Endodermal cell (in vitro differentiated cells): ENCODE data around the gene MAPK1. TPM values are rescaled to one million over a fixed set of nuclear protein-coding genes. Genes with fewer than 3 reads are reported as not detected.

ENCODE experiments used
- DNase-seq: peaks from one replicate; pipeline ENCODE4 v3.0.0-alpha.2; 2017
- H3K27ac ChIP-seq: 2 replicates; pipeline ENCODE4 v1.5.1; 2013; ENCODE audit warnings: mild to moderate bottlenecking, low read depth, low read length, moderate library complexity
- H3K27me3 ChIP-seq: 2 replicates; pipeline ENCODE4 v1.6.1; 2013; ENCODE audit warnings: mild to moderate bottlenecking, low read length, moderate library complexity; ENCODE audit not compliant: insufficient read depth, control insufficient read depth, poor library complexity, severe bottlenecking
- H3K36me3 ChIP-seq: 2 replicates; pipeline ENCODE4 v1.7.0; 2013; ENCODE audit warnings: mild to moderate bottlenecking, low read length, moderate library complexity; ENCODE audit not compliant: control insufficient read depth, insufficient read depth
- H3K4me1 ChIP-seq: one replicate; pipeline ENCODE4 v1.7.0; 2013; ENCODE audit warnings: low read length; ENCODE audit not compliant: control insufficient read depth, insufficient read depth
- H3K4me3 ChIP-seq: 2 replicates; pipeline ENCODE4 v1.5.1; 2013; ENCODE audit warnings: mild to moderate bottlenecking, low read length, moderate library complexity
- H3K9ac ChIP-seq: 2 replicates; pipeline ENCODE4 v1.6.1; 2013; ENCODE audit warnings: mild to moderate bottlenecking, low read length, moderate library complexity; ENCODE audit not compliant: poor library complexity, severe bottlenecking; ENCODE audit errors: extremely low read depth
- H3K9me3 ChIP-seq: 2 replicates; pipeline ENCODE4 v1.6.1; 2013; ENCODE audit warnings: mild to moderate bottlenecking, low read length, moderate library complexity; ENCODE audit not compliant: control insufficient read depth
- H3K27ac Mint-ChIP-seq: 2 replicates; pipeline ENCODE4 v1.8.0; 2020; ENCODE audit warnings: mixed read lengths
- H3K27me3 Mint-ChIP-seq: 2 replicates; pipeline ENCODE4 v1.8.0; 2021; ENCODE audit warnings: mild to moderate bottlenecking, mixed read lengths; ENCODE audit not compliant: insufficient read depth
- H3K36me3 Mint-ChIP-seq: 2 replicates; pipeline ENCODE4 v1.8.0; 2020; ENCODE audit warnings: low read depth, mixed read lengths
- H3K4me1 Mint-ChIP-seq: 2 replicates; pipeline ENCODE4 v1.8.0; 2020; ENCODE audit warnings: mixed read lengths
- H3K4me3 Mint-ChIP-seq: 2 replicates; pipeline ENCODE4 v1.8.0; 2020; ENCODE audit warnings: mild to moderate bottlenecking, moderate library complexity, mixed read lengths
- H3K9me3 Mint-ChIP-seq: 2 replicates; pipeline ENCODE4 v1.8.0; 2020; ENCODE audit warnings: mild to moderate bottlenecking, mixed read lengths
- WGBS, 2 experiments: methylation state at CpG; one replicate each; pipeline versions ENCODE4 v1.1.5 to v1.1.7; 2013; ENCODE audit warnings: missing lambda C conversion rate in 2 of 2, mixed read lengths in 1 of 2; ENCODE audit not compliant: insufficient coverage in 1 of 2, insufficient read length in 1 of 2; 5-methylcytosine and 5-hydroxymethylcytosine counted together
- total RNA-seq, 2 donors: library from RNA; stranded (reverse); fragmentation: NEBNext Ultra II Directional in 1 of 2; extraction: Animal tissue kit (Norgen Biotek cat#: 25700) in 1 of 2; gene quantifications; 2 replicates in 1 of 2; 3 replicates in 1 of 2; pipeline ENCODE4 v1.2.1, GENCODE V29; 2021
- TF ChIP-seq, protein P1 (sequence below): fragments of 200-600 bp; sonication (generic); conservative IDR thresholded peaks from 2 replicates; pipeline ENCODE4 v1.5.0; 2021; ENCODE audit warnings: antibody characterized with exemption, mild to moderate bottlenecking

MAPK1 gene
- total RNA-seq, 2 donors from 2014 or later: 76.8 to 78.6 TPM

DNA sequence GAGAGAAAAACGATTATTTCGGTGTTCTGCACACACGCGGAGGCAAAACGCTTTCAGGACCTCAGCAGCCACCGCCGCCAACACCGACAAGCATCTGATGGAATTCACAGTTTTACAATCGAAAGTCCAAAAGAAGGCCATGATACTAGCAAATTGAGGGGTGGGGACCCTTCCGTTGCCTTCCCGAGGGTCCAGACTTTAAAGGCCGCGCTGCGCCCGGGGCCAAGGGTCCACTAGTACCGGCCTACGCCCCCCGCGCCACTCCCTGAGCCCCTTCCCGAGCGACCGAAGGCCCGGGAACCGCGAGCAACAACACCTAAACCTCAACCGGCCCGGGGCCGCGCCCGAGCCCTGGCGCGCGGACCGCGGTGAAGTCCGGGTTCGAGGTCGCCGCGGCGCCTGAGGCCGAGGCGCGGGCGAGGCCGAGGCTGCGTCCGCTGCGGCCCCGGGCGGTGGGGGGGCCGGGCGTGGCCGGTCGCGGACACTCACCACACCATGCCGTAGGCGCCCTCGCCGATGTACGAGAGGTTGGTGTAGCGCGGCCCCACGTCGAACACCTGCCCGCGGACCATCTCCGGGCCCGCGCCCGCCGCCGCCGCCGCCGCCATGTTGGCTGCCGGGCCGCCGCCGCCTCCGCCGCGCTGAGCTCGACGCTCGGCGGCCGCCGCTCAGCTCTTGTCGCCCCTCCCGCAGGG lies 465 bp downstream of the MAPK1 start:
- 0 to 1% methylated on average over 23 to 91 of the region's 91 CpGs for WGBS, 2 experiments
- Histone ChIP-seq H3K4me1 (peaks cover 3% of the 10 kb centered on the region), H3K4me3 (peak overlapping the region; percentile 91), H3K9ac (peak overlapping the region; percentile 87), H3K36me3 (peaks cover 5% of the 10 kb centered on the region), H3K27me3 (no peaks in the 10 kb centered on the region), H3K9me3 (no peaks in the 10 kb centered on the region), H3K27ac (no peak overlapping the region)
- H3K4me3 Mint-ChIP-seq: peak overlapping the region; percentile 94
- peak; percentile 63 for DNase-seq
- no peaks in the 10 kb centered on the region for H3K9me3 Mint-ChIP-seq
- H3K27ac Mint-ChIP-seq: peak overlapping the region; percentile 94
- TF ChIP-seq, protein P1, sequence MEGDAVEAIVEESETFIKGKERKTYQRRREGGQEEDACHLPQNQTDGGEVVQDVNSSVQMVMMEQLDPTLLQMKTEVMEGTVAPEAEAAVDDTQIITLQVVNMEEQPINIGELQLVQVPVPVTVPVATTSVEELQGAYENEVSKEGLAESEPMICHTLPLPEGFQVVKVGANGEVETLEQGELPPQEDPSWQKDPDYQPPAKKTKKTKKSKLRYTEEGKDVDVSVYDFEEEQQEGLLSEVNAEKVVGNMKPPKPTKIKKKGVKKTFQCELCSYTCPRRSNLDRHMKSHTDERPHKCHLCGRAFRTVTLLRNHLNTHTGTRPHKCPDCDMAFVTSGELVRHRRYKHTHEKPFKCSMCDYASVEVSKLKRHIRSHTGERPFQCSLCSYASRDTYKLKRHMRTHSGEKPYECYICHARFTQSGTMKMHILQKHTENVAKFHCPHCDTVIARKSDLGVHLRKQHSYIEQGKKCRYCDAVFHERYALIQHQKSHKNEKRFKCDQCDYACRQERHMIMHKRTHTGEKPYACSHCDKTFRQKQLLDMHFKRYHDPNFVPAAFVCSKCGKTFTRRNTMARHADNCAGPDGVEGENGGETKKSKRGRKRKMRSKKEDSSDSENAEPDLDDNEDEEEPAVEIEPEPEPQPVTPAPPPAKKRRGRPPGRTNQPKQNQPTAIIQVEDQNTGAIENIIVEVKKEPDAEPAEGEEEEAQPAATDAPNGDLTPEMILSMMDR: no peak
- peaks cover 8% of the 10 kb centered on the region for H3K36me3 Mint-ChIP-seq
- H3K4me1 Mint-ChIP-seq: peaks cover 39% of the 10 kb centered on the region
- H3K27me3 Mint-ChIP-seq: peaks cover 6% of the 10 kb centered on the region

DNA sequence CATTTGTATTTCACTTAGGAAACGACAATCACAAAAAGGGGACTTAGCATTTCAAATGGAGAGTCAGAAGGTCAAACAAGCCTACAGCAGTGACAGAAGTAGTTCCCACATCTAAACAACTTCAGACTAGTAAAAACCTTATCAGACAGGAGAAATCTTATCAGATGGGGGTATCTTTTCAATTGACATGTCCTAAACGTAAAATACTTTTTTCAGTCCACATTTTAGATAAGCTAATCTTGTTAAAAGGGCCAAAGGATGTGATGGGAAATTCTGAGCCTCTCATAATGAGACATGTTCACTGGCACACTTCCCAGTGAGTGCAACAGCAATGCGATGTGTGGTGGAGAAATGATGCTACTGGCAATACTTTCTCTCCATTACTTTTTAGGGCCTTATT lies 2.4 kb downstream of the MAPK1 start:
- TF ChIP-seq, protein P1: no peak
- peaks cover 10% of the 10 kb centered on the region for H3K4me1 ChIP-seq
- Mint-ChIP-seq H3K27ac (peak overlapping the region; percentile 6), H3K36me3 (peaks cover 8% of the 10 kb centered on the region), H3K9me3 (no peaks in the 10 kb centered on the region), H3K27me3 (peaks cover 6% of the 10 kb centered on the region), H3K4me1 (peaks cover 55% of the 10 kb centered on the region), H3K4me3 (peak overlapping the region; percentile 94)
- H3K9me3 ChIP-seq: no peaks in the 10 kb centered on the region
- WGBS, 2 experiments: 45 to 82% methylated on average over 1 to 3 of the region's 3 CpGs
- H3K36me3 ChIP-seq: peaks cover 5% of the 10 kb centered on the region
- H3K9ac ChIP-seq: no peak overlapping the region
- no peaks in the 10 kb centered on the region for H3K27me3 ChIP-seq
- peak overlapping the region; percentile 91 for H3K4me3 ChIP-seq
- DNase-seq: no peak
- H3K27ac ChIP-seq: no peak overlapping the region

DNA sequence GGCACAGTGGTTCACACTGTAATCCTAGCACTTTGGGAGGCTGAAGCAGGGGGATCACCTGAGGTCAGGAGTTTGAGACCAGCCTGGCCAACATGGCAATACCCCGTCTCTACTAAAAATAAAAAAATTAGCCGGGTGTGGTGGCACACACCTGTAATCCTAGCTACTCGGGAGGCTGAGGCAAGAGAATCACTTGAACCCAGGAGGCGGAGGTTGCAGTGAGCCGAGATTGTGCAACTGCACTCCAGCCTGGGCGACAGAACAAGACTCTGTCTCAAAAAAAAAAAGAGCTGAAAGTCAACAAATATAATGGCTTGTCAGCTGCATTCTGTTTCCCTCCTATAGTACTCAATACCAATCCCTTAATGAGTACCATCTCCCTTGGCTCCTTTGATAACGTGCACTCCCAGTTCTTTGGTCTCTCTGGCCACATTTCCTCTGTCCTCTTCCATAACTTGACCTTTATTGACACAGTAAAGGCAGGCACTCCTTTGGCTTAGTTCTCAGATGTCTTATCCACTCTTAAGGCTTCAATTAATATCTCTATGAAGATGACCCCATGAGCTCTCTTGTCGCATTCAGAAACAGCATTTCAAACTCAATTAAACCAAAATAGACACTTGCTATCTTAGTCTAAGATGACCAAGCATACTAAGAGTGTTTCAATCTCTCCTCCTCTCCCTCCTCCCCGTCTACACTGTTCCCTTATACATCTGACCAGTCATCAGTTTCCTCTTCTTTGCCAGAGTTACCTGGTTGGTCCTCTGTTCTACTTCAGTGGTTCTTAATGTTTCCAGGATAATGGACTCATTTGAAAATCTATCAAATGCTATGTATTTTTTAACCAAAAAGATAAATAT lies 4.8 kb downstream of the MAPK1 start:
- WGBS, 2 experiments: 94 to 96% methylated on average over 8 to 9 of the region's 9 CpGs
- no peak overlapping the region for H3K9ac ChIP-seq
- H3K27me3 Mint-ChIP-seq: peaks cover 4% of the 10 kb centered on the region
- H3K4me1 Mint-ChIP-seq: peaks cover 64% of the 10 kb centered on the region
- H3K9me3 Mint-ChIP-seq: no peaks in the 10 kb centered on the region
- H3K9me3 ChIP-seq: no peaks in the 10 kb centered on the region
- peaks cover 11% of the 10 kb centered on the region for H3K4me1 ChIP-seq
- no peak for DNase-seq
- TF ChIP-seq, protein P1: no peak
- peaks cover 8% of the 10 kb centered on the region for H3K36me3 Mint-ChIP-seq
- H3K27me3 ChIP-seq: no peaks in the 10 kb centered on the region
- peaks cover 9% of the 10 kb centered on the region for H3K36me3 ChIP-seq
- H3K27ac Mint-ChIP-seq: no peak overlapping the region
- H3K27ac ChIP-seq: no peak overlapping the region
- no peak overlapping the region for H3K4me3 ChIP-seq
- H3K4me3 Mint-ChIP-seq: no peak overlapping the region
